A549 treated with AZD9567 at 1 μM for 4 hours (cell line): ENCODE results near the gene TSKS. TPM values are rescaled to one million over a fixed set of nuclear protein-coding genes. Genes with fewer than 3 reads are reported as not detected.

ENCODE experiments used
- total RNA-seq: library from RNA; stranded (reverse); fragments of 200-300 nt; extraction: Qiagen RNA extraction; gene quantifications from 5 replicates; pipeline ENCODE4 v1.2.3, GENCODE V29; 2022; ENCODE audit not compliant: insufficient read depth

The TSKS gene, protein sequence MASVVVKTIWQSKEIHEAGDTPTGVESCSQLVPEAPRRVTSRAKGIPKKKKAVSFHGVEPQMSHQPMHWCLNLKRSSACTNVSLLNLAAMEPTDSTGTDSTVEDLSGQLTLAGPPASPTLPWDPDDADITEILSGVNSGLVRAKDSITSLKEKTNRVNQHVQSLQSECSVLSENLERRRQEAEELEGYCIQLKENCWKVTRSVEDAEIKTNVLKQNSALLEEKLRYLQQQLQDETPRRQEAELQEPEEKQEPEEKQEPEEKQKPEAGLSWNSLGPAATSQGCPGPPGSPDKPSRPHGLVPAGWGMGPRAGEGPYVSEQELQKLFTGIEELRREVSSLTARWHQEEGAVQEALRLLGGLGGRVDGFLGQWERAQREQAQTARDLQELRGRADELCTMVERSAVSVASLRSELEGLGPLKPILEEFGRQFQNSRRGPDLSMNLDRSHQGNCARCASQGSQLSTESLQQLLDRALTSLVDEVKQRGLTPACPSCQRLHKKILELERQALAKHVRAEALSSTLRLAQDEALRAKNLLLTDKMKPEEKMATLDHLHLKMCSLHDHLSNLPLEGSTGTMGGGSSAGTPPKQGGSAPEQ
- total RNA-seq, result not detected in 5 replicates

DNA sequence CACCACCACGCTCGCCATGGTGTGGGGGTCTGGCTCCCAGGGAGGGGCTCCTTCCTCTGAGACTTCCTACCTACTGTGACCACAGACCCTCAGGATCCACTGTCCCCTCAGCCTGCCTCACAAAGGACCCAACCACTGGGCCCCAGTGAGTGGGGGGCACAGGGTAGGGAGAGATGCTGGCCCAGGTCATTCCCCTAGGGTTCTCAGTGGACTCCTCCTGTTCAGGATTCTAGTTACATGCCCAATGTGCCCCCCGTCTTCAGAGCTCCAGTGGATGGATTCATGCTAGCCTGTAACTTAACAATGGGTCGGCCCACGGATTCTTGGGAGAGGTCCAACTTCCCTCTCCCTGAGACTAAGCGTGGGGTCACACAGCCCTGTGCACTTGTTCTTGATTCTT lies at the start of gene TSKS:
TSKS (minus strand) TSS at position 77 of the 400 bp plus-strand sequence; CDS start at position 18, 59 bp downstream.

DNA sequence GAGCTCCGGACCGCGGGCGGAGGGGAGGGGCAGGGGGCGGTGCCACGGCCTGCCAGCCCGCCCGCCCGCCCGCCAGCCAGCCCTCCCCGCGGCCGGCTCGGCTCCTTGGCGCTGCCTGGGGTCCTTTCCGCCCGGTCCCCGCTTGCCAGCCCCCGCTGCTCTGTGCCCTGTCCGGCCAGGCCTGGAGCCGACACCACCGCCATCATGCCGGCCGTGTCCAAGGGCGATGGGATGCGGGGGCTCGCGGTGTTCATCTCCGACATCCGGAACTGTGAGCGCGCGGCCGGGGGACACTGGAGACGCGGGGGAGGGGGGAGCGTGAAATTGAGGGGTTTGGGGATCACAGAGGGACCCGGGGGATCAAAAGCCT lies 3.8 kb upstream of the TSKS start, which contains the start of gene AP2A1:
AP2A1 (plus strand) TSS at position 72 of the 370 bp plus-strand sequence; CDS start at position 205, 133 bp downstream.

DNA sequence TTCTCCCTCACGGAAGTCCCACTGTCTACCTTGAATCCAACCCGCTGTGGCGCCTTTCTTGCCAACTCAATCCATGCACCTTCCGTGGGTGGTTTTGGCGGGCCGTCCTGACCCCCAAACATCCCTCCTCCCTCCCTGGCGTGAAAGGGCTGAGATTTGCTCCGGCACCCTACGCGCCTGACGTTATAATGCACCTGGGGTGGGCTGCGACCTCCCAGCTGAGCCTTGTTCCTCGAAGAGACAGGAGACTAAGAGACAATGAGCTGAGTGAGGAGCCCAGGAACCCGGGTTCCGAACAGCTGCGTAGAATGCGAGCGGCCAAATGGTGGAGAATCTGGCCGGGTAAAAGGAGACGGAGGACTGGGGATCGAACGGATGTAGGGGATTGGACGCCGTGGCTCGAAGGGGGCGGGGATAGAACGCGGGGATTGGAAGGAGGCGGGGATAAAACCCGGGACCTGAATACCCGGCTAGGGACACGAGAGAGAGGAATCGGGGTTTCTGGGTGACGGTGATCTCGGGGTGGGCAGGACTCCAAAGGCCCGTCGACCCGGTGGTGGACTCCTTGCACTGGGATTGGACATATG lies 72.4 kb downstream of the TSKS start, which contains the start of gene CPT1C:
CPT1C (plus strand) TSS at position 461 of the 587 bp plus-strand sequence. CDS start 1,137 bp downstream, outside the sequence.

Other genes with a start within 250 kb of the TSKS start
- 1.8 to 4.0 TPM (median 2.4 TPM) in 5 replicates for gene RCN3, start 235.3 kb downstream of the TSKS start, total RNA-seq
- 82.3 to 118 TPM (median 113 TPM) in 5 replicates for gene NOSIP, start 182.8 kb downstream of the TSKS start, total RNA-seq
- 0.71 to 1.0 TPM (median 0.86 TPM) in 4 of 5 replicates, not detected in the other for gene PRRG2, start 182.0 kb downstream of the TSKS start, total RNA-seq
- gene PRR12, start 172.1 kb downstream of the TSKS start, total RNA-seq, result 21.3 to 31.8 TPM (median 29.3 TPM) in 5 replicates
- 70.6 to 148 TPM (median 141 TPM) in 5 replicates for gene RRAS, start 123.2 kb downstream of the TSKS start, total RNA-seq
- gene SCAF1, start 121.1 kb downstream of the TSKS start, total RNA-seq, result 39.7 to 68.6 TPM (median 64.4 TPM) in 5 replicates
- gene IRF3, start 97.4 kb downstream of the TSKS start, total RNA-seq, result 92.2 to 110 TPM (median 99.0 TPM) in 5 replicates
- 71.8 to 79.2 TPM (median 75.2 TPM) in 5 replicates for gene BCL2L12, start 97.4 kb downstream of the TSKS start, total RNA-seq
- gene PRMT1, start 86.0 kb downstream of the TSKS start, total RNA-seq, result 414 to 496 TPM (median 439 TPM) in 5 replicates
- 3.6 to 6.2 TPM (median 5.7 TPM) in 5 replicates for gene ADM5, start 73.7 kb downstream of the TSKS start, total RNA-seq
- gene CPT1C, start 72.2 kb downstream of the TSKS start, total RNA-seq, result 5.0 to 13.7 TPM (median 11.4 TPM) in 5 replicates
- 55.3 to 61.9 TPM (median 56.1 TPM) in 5 replicates for gene AP2A1, start 3.7 kb upstream of the TSKS start, total RNA-seq
- 12.6 to 14.5 TPM (median 13.6 TPM) in 5 replicates for gene FUZ, start 50.0 kb upstream of the TSKS start, total RNA-seq
- gene MED25, start 55.0 kb upstream of the TSKS start, total RNA-seq, result 57.3 to 69.4 TPM (median 66.8 TPM) in 5 replicates
- 114 to 153 TPM (median 145 TPM) in 5 replicates for gene PTOV1, start 87.9 kb upstream of the TSKS start, total RNA-seq
- 17.3 to 59.3 TPM (median 55.7 TPM) in 5 replicates for gene PNKP, start 104.3 kb upstream of the TSKS start, total RNA-seq
- gene AKT1S1, start 114.0 kb upstream of the TSKS start, total RNA-seq, result 70.4 to 112 TPM (median 102 TPM) in 5 replicates
- 15.2 to 22.6 TPM (median 21.4 TPM) in 5 replicates for gene TBC1D17, start 114.4 kb upstream of the TSKS start, total RNA-seq
- 0.56 to 0.75 TPM (median 0.58 TPM) in 4 of 5 replicates, not detected in the other for gene IL4I1, start 133.6 kb upstream of the TSKS start, total RNA-seq
- gene ATF5, start 165.9 kb upstream of the TSKS start, total RNA-seq, result 54.7 to 64.6 TPM (median 58.0 TPM) in 5 replicates
- 66.9 to 86.4 TPM (median 81.1 TPM) in 5 replicates for gene NUP62, start 166.2 kb upstream of the TSKS start, total RNA-seq
- gene SIGLEC11, start 197.9 kb upstream of the TSKS start, total RNA-seq, result 0.03 TPM in 1 of 5 replicates, not detected in the others